ENCODE measurements around the gene TTC33.
A peak's percentile ranks its signal among the peaks of the same experiment; 100 is the strongest.
"Not testable (repeated sequence)": the region's sequence is repeated elsewhere in the genome, so short reads cannot be mapped to it uniquely, and the experiment has no call there.

The TTC33 gene

DNA sequence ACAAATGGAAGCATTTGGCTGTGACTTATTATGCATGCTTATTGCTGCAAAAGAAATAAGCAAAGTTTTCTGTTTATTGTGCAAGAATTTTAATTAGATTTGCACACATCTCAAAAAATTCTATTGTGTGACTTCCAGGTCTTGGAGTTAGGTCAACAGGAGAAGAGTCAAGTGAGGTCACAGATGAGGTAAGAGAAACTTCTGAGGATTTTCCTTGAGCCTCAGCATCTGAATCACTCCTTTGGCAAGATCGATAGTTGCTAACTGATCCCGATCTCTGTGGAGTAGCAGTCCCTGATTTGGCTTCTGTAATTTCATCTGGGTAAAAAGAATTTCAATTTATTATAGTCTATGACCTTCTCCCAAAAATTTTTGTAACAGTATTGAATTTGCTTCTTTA is 6.9 kb upstream of the TTC33 start:
- no peak for TF ChIP-seq POLR2A (IDR thresholded peaks at IDR 0.05; ENCODE audit: low read depth, low read length)
- no peak for FAIRE-seq
- DNase-seq (ENCODE audit: insufficient read length, low spot score), result no peak

DNA sequence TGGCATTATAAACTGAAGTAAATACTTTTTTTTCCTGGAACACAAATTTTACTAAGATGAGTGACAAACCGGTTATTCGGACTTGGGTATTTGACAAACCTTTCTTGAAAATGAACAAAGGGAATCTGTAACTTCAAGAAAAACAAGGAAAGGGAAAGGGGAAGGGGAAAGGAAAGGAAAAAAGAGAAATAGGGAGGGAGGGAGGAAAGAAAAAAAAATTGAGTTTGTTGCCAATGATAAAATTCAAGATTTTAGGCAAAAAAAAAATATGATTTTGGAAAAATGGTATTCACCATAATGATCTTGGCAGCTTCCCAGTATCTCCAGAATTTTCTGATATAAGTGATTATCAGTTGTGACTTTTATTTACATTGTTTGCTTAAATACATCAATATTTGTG is 1.6 kb upstream of the TTC33 start:
- FAIRE-seq, result no peak
- no peak for TF ChIP-seq POLR2A (IDR thresholded peaks at IDR 0.05; ENCODE audit: low read depth, low read length)
- DNase-seq (ENCODE audit: insufficient read length, low spot score), result no peak

DNA sequence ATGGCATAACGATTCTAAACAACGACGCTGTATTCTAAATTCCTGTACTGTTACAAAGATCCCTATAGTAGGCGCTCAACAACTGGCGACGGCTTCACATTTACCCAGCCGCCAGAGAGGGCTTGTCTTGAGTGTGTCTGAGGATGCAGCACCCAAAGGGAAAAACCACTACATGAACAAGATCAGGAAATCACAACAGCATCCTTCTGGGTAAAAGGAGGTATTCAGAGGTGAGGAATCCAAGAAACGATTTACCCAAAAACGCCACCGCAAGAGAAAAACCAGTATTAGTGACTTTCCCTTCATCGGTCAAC is 711 bp downstream of the TTC33 start:
- DNase-seq (ENCODE audit: insufficient read length, low spot score), result peak; percentile 66
- no peak for TF ChIP-seq POLR2A (IDR thresholded peaks at IDR 0.05; ENCODE audit: low read depth, low read length)
- FAIRE-seq, result peak; percentile 87

DNA sequence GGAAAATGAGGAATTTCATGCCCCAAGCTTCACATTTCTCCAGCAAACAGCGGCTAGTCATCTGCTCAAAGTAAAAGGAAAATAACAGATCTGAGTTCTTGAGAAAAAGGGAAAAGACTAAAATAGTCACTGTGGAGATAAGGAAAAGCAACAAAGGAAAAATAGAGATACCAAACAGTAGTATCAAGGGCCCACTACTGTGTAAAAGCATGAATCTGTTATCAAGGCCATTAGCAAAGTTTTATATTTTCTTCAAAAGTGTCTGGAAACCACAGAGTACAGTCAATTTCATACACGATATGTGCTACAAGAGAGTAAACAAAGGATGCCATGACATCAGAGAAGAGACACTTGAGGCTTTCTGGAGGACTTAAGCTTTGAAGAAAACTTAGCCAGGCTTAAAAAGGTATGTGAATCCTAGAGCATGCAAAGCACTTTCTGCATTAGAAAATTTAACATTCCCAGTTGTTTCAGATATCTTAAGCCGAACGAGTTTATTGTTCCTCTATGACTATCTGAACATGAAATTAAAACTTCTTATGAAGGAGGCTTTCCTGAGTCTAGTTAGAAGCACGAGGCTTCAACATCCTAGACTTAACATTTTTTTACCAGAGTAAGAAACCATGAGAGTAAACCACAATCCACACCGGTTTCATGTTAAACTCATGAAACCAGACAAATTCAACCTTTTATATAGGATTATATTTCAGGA is 1.2 kb downstream of the TTC33 start:
- no peak for DNase-seq (ENCODE audit: insufficient read length, low spot score)
- no peak for FAIRE-seq
- TF ChIP-seq POLR2A (IDR thresholded peaks at IDR 0.05; ENCODE audit: low read depth, low read length), result no peak

DNA sequence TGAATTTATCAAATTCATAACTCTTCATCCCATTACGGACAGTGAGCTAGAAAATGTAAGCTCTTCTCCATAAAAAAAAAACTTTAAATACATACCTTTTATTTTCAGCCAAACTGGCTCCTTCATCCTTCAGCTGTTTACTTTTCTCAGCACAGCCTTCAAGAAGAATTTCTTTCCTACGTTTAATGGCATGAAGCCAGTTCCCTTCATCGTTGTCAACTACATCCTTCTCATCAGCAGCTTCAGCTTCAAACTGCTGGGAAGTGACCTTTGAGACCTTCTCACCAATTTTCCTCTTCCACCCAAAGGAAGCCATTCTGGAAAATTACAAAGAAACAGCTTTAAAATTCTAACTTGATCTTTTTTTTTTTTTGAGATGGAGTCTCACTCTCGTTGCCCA is 9.1 kb downstream of the TTC33 start:
- FAIRE-seq (no peak), DNase-seq (ENCODE audit: insufficient read length, low spot score) (no peak)
- TF ChIP-seq POLR2A (IDR thresholded peaks at IDR 0.05; ENCODE audit: low read depth, low read length), result no peak

DNA sequence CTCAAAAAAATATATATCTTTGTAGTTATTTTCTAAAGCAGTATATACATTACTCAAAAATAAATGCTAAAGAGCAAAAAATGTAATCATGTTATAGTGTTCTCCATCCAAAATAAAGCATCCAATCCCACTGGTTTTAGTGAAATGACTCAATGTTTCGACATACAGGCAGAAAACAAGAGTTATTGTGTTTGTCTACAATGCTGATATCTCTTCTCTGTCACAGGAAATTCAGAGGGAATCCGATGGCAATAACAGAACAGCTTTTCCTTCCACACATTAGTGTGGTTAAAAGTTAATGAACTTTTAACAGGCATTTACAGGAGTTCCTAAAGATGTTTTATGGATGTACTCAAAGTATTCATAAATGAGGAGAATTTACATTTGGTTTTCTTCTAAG is 12.0 kb downstream of the TTC33 start:
- TF ChIP-seq POLR2A (IDR thresholded peaks at IDR 0.05; ENCODE audit: low read depth, low read length), result no peak
- FAIRE-seq, result peak; percentile 43
- DNase-seq (ENCODE audit: insufficient read length, low spot score), result no peak

DNA sequence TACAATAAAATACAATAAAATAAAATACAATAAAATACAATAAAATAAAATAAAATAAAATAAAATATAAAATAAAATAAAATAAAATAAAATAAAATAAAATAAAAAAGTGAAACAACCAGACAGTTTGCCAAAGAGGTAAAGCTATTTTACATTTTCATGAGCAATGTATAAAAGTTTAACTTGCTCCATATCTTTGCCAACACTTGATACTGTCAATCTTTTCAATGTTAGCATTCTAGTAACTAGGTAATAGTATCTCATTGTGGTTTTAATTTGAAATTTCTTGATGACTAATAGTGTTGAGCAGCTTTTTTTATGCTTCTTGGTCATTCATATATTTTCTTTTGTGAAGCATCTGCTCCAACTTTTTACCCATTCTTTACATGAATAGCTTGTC is 17.3 kb downstream of the TTC33 start:
- no peak for TF ChIP-seq POLR2A (IDR thresholded peaks at IDR 0.05; ENCODE audit: low read depth, low read length)
- FAIRE-seq (peak; percentile 70), DNase-seq (ENCODE audit: insufficient read length, low spot score) (no peak)

DNA sequence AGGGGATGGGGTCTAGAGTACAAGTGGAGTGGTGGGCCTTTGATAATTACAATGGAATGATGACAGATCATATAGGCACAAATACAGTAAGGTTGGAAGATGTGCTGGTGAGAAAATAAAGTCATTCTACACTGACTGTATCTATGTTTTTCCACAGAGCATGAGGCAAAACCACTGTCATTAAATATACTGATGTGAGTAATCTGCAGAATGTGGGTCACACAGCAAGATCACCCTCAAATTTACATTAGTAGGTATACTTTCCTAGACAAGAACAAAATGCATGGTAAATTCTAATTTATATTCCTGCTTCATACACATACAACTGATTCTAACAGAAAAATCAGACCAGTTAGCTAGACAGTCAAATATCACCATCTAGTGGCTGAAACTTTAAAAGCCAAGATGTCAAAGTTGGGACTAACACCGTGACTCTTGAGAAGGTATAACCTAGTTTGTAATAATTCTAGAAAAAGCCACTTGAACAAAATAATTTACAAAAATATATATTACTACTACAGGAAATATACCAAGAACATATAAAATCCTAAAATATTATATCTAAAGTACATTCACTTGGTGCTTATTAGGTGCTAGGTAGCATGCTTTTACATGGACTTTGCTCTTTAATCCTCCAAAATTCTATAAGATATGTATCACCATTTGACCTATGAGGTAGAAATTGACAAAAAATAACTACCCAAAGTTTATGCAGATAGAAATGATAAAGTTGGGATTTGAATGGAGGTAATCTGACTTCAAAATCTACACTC is 19.5 kb downstream of the TTC33 start:
- DNase-seq (ENCODE audit: insufficient read length, low spot score) (peak; percentile 38), FAIRE-seq (peak; percentile 93)
- TF ChIP-seq POLR2A (IDR thresholded peaks at IDR 0.05; ENCODE audit: low read depth, low read length), result no peak

DNA sequence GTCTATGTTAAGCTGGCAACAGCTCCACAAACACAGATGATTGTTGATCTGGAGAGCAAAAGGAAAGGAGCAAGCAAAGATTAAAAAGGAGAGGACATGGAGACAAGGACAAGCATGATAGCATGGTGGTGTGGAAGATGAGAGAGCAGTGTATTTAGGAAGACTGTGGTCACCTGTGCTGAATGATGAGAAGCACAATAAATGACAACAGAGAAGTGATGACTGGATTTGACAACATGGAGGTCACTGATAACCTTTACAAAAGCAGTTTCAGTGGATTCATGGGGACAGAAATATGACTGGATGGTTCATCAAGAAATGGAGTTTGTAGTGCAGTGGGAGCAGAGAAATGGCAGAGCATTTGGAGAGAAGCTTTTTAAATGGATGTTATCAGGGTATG is 20.2 kb downstream of the TTC33 start:
- TF ChIP-seq POLR2A (IDR thresholded peaks at IDR 0.05; ENCODE audit: low read depth, low read length), result no peak
- DNase-seq (ENCODE audit: insufficient read length, low spot score) (no peak), FAIRE-seq (no peak)

DNA sequence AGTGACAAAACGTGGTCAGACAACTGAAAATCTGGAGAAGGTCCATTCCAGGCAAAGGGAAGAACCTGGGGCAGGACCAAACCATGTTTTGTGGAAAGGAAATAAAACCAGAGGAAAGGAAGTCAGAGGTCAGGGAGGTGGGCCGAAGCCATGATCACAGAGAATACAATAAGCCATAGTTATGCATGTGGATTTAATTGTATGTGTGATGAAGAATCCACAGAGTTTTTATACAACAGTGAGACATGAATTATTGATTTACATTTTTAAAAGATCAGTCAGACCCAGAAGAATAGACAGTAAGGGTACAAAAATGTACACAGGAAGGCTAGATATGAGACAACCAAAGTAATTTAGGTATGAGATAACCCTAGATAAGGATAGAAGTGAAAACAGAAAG is 20.8 kb downstream of the TTC33 start:
- TF ChIP-seq POLR2A (IDR thresholded peaks at IDR 0.05; ENCODE audit: low read depth, low read length), result no peak
- peak; percentile 93 for FAIRE-seq
- DNase-seq (ENCODE audit: insufficient read length, low spot score), result peak; percentile 12

DNA sequence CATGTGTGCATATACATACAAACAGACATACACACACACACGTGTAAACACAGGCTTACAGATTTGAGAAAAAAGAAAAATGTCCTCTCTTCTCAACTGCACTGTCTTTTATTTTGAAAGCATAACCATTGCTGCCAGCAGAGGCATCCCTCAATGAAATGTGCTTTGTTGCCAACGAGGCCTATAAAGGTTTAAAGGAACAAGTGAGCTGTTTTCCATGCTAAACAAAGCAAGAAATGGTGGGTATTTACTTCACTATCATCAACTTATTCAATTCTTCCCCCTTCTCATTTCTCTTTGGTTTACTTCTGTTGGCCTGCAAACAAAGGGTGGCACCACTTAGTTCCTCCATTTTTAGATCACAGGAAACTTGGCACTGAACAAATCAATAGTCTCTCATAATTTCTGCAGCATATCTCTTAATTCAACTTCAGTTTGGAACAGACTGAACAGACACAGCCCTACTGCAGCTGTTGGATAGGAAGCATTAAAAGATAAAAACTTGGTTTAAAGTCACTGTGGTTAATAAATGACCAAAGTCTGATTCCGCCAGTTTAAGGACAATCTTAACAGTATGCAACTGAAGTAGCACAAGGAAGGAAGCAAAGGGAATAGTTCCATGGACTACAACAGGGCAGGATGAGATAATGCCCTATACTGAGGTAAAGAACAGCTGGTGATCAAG is 21.7 kb downstream of the TTC33 start:
- TF ChIP-seq POLR2A (IDR thresholded peaks at IDR 0.05; ENCODE audit: low read depth, low read length), result no peak
- FAIRE-seq, result peak; percentile 58

DNA sequence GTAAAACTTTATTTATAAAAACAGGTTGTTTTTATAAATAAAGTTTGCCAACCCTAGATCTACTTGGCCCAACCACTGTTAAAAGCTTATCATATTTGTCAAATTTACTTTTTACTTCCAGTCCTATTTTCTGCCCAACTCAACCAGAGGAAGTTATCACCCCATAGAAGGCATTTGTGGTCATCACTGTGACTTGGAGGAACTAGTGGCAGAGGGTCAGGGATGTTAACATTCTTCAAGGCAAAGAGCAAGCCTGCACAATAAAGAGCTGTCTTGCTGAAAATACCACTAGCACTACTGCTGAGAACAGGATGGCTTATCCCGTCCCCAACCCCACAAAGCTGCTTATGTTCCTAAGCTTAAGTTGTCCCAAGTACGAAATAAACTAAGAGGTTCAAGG is 22.3 kb downstream of the TTC33 start:
- DNase-seq (ENCODE audit: insufficient read length, low spot score) (no peak), FAIRE-seq (peak; percentile 38)
- no peak for TF ChIP-seq POLR2A (IDR thresholded peaks at IDR 0.05; ENCODE audit: low read depth, low read length)

More for the DNA sequence above, 21.7 kb downstream of the TTC33 start:
- no peak for DNase-seq (ENCODE audit: insufficient read length, low spot score)

DNA sequence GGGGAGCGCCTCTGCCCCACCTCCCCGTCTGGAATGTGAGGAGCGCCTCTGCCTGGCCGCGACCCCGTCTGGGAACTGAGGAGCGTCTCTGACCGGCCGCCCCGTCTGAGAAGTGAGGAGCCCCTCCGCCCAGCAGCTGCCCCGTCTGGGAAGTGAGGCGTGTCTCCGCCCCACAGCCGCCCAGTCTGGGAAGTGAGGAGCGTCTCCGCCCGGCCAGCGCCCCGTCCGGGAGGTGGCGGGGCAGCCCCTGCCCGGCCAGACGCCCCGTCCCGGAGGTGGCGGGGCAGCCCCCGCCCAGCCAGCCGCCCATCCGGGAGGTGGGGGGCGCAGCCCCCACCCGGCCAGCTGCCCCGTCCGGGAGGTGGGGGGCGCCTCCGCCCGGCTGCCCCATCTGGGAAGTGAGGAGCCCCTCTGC is 33.3 kb downstream of the TTC33 start:
- FAIRE-seq; DNase-seq (ENCODE audit: insufficient read length, low spot score): not testable (repeated sequence)

DNA sequence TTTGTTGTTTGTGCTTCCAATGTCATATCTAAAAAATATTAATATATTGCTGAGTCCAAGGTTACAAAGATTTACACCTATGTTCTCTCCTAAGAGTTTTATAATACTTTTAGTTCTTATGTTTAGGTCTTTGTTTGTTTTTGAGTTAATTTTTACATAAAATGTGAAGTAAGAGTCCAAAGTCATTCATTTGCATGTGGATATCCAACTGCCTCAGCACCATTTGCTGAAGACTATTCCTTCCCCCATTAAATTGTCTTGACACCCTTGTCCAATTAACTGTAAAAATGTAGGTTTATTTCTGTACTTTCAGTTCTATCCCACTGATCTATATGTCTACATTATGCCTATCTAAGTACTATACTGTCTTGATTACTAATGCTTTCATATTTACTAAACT is 35.7 kb downstream of the TTC33 start:
- TF ChIP-seq POLR2A (IDR thresholded peaks at IDR 0.05; ENCODE audit: low read depth, low read length), result no peak
- FAIRE-seq, result no peak
- no peak for DNase-seq (ENCODE audit: insufficient read length, low spot score)

DNA sequence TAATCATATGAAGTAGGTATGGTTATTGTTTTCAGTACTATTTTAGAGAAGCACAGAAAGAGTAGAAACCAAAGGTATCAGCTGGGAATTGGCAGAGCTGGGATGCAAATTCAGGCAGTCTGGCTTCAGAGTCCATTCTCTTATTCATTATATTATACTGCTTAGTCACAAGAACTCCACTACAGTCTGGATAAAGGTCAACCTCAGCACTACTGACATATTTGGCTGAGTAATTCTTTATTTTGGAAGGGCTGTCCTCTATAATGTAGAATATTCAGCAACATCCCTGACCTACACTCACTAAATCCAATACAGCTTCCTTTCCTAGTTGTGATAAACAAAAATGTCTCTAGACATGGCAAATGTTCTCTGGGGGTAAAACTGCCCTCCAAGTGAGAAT is 38.5 kb downstream of the TTC33 start:
- FAIRE-seq, result peak; percentile 97
- TF ChIP-seq POLR2A (IDR thresholded peaks at IDR 0.05; ENCODE audit: low read depth, low read length), result no peak

More for the DNA sequence above, 38.5 kb downstream of the TTC33 start:
- peak; percentile 59 for DNase-seq (ENCODE audit: insufficient read length, low spot score)

Measured in H54 (cell line).